D721Med (cell line): ENCODE data around the gene IDH2.

Experiments
- DNase-seq: peaks from one replicate; pipeline ENCODE4 v3.0.0; 2011; ENCODE audit warnings: low spot score; ENCODE audit not compliant: insufficient read length
- FAIRE-seq: peaks from 2 replicates; lab custom pipeline; 2011; peaks lifted over from hg19 to GRCh38; lab: Jason Lieb, UNC
- TF ChIP-seq, protein P1 (sequence below): IDR thresholded peaks from 2 replicates; pipeline ENCODE4 v1.5.1; 2012; ENCODE audit warnings: mild to moderate bottlenecking, control low read depth; ENCODE audit not compliant: insufficient read depth; ENCODE audit errors: missing control alignments

IDH2 gene

GRCh38 chr15:90035840-90036230, 66.4 kb downstream of the IDH2 start:
- DNase-seq (no peak), FAIRE-seq (no peak)
- TF ChIP-seq, protein P1, sequence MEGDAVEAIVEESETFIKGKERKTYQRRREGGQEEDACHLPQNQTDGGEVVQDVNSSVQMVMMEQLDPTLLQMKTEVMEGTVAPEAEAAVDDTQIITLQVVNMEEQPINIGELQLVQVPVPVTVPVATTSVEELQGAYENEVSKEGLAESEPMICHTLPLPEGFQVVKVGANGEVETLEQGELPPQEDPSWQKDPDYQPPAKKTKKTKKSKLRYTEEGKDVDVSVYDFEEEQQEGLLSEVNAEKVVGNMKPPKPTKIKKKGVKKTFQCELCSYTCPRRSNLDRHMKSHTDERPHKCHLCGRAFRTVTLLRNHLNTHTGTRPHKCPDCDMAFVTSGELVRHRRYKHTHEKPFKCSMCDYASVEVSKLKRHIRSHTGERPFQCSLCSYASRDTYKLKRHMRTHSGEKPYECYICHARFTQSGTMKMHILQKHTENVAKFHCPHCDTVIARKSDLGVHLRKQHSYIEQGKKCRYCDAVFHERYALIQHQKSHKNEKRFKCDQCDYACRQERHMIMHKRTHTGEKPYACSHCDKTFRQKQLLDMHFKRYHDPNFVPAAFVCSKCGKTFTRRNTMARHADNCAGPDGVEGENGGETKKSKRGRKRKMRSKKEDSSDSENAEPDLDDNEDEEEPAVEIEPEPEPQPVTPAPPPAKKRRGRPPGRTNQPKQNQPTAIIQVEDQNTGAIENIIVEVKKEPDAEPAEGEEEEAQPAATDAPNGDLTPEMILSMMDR: no peak

GRCh38 chr15:90035095-90035839, 67.0 kb downstream of the IDH2 start:
- TF ChIP-seq, protein P1: no peak
- FAIRE-seq (no peak), DNase-seq (no peak)

DNA sequence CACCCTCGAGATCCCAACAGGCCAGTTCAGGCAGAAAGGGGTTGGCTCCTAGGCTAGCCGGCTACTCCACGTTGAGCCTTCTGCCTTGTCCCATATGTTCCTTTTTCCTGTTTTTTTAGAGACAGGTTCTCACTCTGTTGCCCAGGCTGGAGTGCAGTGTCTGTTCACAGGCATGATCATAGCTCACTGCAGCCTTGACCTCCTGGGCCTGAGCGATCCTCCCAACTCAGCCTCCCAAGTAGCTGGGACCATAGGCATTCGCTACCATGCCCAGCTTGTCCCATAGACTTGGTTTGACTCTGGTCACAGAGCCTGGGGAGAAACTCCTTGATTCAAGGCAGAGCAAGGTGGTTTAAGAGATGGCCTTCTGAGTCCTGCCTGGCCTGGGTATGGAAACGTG, 68.8 kb downstream of the IDH2 start:
- TF ChIP-seq, protein P1: no peak
- no peak for FAIRE-seq

More for the DNA sequence above, 68.8 kb downstream of the IDH2 start:
- no peak for DNase-seq
